ENCODE measurements around the gene PACRG. TPM values are rescaled to one million over a fixed set of nuclear protein-coding genes. Genes with fewer than 3 reads are reported as not detected.

PACRG gene
- total RNA-seq, 2 donors from 2014 or later, result 1.7 TPM; not detected in 1

- no peak for DNase-seq
- H3K4me1 ChIP-seq, result no peaks in the 10 kb centered on the region
- no peak for TF ChIP-seq CTCF (IDR thresholded peaks at IDR 0.05)
- no peak overlapping the region for H3K4me3 ChIP-seq
- no peak overlapping the region for H3K27ac ChIP-seq
- intact Hi-C loops (cut with DNase I), result no loop called here
- no peaks in the 10 kb centered on the region for H3K9me3 ChIP-seq
- no peaks in the 10 kb centered on the region for H3K27me3 ChIP-seq
- H3K36me3 ChIP-seq, result no peaks in the 10 kb centered on the region
- no peak overlapping the region for H3K9ac ChIP-seq (ENCODE audit: low read depth in 2 of 2, low read length in 2 of 2)
Measured at GRCh38 chr6:163319609-163320366, 592.0 kb downstream of the PACRG start.

GRCh38 chr6:163320402-163320801 lies 592.6 kb downstream of the PACRG start:
- Histone ChIP-seq H3K9ac (ENCODE audit: low read depth in 2 of 2, low read length in 2 of 2) (no peak overlapping the region), H3K4me1 (no peaks in the 10 kb centered on the region), H3K27ac (no peak overlapping the region), H3K27me3 (no peaks in the 10 kb centered on the region), H3K4me3 (no peak overlapping the region), H3K9me3 (no peaks in the 10 kb centered on the region), H3K36me3 (no peaks in the 10 kb centered on the region)
- TF ChIP-seq CTCF (IDR thresholded peaks at IDR 0.05), result no peak
- DNase-seq, result no peak
- intact Hi-C loops (cut with DNase I), result no loop called here

- intact Hi-C loops (cut with DNase I), result no loop called here
Measured at GRCh38 chr6:163320804-163321203, 593.0 kb downstream of the PACRG start.

GRCh38 chr6:163321717-163322116 lies 593.9 kb downstream of the PACRG start:
- H3K27me3 ChIP-seq, result no peaks in the 10 kb centered on the region
- no peaks in the 10 kb centered on the region for H3K9me3 ChIP-seq
- no peak for DNase-seq
- no peak overlapping the region for H3K4me3 ChIP-seq
- no peaks in the 10 kb centered on the region for H3K36me3 ChIP-seq
- no peak for TF ChIP-seq CTCF (IDR thresholded peaks at IDR 0.05)
- no peaks in the 10 kb centered on the region for H3K4me1 ChIP-seq
- H3K27ac ChIP-seq, result no peak overlapping the region
- no peak overlapping the region for H3K9ac ChIP-seq (ENCODE audit: low read depth in 2 of 2, low read length in 2 of 2)
- intact Hi-C loops (cut with DNase I), result no loop called here

More at GRCh38 chr6:163320804-163321203, 593.0 kb downstream of the PACRG start:
- H3K9me3 ChIP-seq, result no peaks in the 10 kb centered on the region
- no peaks in the 10 kb centered on the region for H3K36me3 ChIP-seq
- no peak overlapping the region for H3K27ac ChIP-seq
- H3K27me3 ChIP-seq, result no peaks in the 10 kb centered on the region
- no peak overlapping the region for H3K9ac ChIP-seq (ENCODE audit: low read depth in 2 of 2, low read length in 2 of 2)
- TF ChIP-seq CTCF (IDR thresholded peaks at IDR 0.05), result no peak
- no peak overlapping the region for H3K4me3 ChIP-seq
- H3K4me1 ChIP-seq, result no peaks in the 10 kb centered on the region
- DNase-seq, result no peak

GRCh38 chr6:163323274-163323673 lies 595.5 kb downstream of the PACRG start:
- no peak overlapping the region for H3K27ac ChIP-seq
- no peak overlapping the region for H3K9ac ChIP-seq (ENCODE audit: low read depth in 2 of 2, low read length in 2 of 2)
- H3K27me3 ChIP-seq, result no peaks in the 10 kb centered on the region
- no peak for DNase-seq
- H3K36me3 ChIP-seq, result no peaks in the 10 kb centered on the region
- no peak for TF ChIP-seq CTCF (IDR thresholded peaks at IDR 0.05)
- H3K9me3 ChIP-seq, result no peaks in the 10 kb centered on the region
- intact Hi-C loops (cut with DNase I), result no loop called here
- H3K4me3 ChIP-seq, result no peak overlapping the region
- no peaks in the 10 kb centered on the region for H3K4me1 ChIP-seq
